ENCODE data around the gene SF1.

DNA sequence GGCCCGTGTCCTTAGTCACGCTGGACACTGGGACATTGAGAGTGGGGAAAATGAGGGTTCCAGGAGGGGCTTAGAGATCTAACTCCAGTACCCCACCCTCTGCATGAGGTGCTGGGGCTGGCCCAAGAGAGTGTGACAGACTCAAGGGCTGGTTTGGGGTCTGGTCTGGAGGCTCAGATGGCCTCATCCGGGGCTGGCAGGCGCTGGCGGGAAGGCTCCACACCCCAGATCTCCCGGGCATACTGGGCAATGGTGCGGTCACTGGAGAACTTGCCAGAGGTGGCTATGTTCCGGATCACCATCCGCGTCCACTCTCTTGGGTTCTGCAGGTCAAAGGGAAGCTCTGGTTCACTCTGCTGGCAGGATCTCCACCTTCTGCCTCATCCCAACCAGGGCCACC is 31.9 kb downstream of the SF1 start:
- TF ChIP-seq TBP (optimal IDR thresholded peaks at IDR 0.05; ENCODE audit: low read depth, low read length) (no peak), MXI1 (IDR thresholded peaks at IDR 0.05; ENCODE audit: low read depth, low read length) (no peak), SPI1 (IDR thresholded peaks at IDR 0.05; ENCODE audit: borderline replicate concordance, low read depth, low read length) (no peak)
- TF ChIP-seq, protein P1, sequence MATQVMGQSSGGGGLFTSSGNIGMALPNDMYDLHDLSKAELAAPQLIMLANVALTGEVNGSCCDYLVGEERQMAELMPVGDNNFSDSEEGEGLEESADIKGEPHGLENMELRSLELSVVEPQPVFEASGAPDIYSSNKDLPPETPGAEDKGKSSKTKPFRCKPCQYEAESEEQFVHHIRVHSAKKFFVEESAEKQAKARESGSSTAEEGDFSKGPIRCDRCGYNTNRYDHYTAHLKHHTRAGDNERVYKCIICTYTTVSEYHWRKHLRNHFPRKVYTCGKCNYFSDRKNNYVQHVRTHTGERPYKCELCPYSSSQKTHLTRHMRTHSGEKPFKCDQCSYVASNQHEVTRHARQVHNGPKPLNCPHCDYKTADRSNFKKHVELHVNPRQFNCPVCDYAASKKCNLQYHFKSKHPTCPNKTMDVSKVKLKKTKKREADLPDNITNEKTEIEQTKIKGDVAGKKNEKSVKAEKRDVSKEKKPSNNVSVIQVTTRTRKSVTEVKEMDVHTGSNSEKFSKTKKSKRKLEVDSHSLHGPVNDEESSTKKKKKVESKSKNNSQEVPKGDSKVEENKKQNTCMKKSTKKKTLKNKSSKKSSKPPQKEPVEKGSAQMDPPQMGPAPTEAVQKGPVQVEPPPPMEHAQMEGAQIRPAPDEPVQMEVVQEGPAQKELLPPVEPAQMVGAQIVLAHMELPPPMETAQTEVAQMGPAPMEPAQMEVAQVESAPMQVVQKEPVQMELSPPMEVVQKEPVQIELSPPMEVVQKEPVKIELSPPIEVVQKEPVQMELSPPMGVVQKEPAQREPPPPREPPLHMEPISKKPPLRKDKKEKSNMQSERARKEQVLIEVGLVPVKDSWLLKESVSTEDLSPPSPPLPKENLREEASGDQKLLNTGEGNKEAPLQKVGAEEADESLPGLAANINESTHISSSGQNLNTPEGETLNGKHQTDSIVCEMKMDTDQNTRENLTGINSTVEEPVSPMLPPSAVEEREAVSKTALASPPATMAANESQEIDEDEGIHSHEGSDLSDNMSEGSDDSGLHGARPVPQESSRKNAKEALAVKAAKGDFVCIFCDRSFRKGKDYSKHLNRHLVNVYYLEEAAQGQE (IDR thresholded peaks at IDR 0.05; ENCODE audit: borderline replicate concordance): no peak
- TF ChIP-seq, protein P1 (CRISPR knock-in tag; IDR thresholded peaks at IDR 0.05; ENCODE audit: low read depth): no peak
- TF ChIP-seq, protein P2, sequence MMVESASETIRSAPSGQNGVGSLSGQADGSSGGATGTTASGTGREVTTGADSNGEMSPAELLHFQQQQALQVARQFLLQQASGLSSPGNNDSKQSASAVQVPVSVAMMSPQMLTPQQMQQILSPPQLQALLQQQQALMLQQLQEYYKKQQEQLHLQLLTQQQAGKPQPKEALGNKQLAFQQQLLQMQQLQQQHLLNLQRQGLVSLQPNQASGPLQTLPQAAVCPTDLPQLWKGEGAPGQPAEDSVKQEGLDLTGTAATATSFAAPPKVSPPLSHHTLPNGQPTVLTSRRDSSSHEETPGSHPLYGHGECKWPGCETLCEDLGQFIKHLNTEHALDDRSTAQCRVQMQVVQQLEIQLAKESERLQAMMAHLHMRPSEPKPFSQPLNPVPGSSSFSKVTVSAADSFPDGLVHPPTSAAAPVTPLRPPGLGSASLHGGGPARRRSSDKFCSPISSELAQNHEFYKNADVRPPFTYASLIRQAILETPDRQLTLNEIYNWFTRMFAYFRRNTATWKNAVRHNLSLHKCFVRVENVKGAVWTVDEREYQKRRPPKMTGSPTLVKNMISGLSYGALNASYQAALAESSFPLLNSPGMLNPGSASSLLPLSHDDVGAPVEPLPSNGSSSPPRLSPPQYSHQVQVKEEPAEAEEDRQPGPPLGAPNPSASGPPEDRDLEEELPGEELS (CRISPR knock-in tag; IDR thresholded peaks at IDR 0.05; ENCODE audit: borderline replicate concordance): no peak
- TF ChIP-seq, protein P3, sequence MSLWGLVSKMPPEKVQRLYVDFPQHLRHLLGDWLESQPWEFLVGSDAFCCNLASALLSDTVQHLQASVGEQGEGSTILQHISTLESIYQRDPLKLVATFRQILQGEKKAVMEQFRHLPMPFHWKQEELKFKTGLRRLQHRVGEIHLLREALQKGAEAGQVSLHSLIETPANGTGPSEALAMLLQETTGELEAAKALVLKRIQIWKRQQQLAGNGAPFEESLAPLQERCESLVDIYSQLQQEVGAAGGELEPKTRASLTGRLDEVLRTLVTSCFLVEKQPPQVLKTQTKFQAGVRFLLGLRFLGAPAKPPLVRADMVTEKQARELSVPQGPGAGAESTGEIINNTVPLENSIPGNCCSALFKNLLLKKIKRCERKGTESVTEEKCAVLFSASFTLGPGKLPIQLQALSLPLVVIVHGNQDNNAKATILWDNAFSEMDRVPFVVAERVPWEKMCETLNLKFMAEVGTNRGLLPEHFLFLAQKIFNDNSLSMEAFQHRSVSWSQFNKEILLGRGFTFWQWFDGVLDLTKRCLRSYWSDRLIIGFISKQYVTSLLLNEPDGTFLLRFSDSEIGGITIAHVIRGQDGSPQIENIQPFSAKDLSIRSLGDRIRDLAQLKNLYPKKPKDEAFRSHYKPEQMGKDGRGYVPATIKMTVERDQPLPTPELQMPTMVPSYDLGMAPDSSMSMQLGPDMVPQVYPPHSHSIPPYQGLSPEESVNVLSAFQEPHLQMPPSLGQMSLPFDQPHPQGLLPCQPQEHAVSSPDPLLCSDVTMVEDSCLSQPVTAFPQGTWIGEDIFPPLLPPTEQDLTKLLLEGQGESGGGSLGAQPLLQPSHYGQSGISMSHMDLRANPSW (CRISPR knock-in tag; IDR thresholded peaks at IDR 0.05): no peak
- TF ChIP-seq, protein P4, sequence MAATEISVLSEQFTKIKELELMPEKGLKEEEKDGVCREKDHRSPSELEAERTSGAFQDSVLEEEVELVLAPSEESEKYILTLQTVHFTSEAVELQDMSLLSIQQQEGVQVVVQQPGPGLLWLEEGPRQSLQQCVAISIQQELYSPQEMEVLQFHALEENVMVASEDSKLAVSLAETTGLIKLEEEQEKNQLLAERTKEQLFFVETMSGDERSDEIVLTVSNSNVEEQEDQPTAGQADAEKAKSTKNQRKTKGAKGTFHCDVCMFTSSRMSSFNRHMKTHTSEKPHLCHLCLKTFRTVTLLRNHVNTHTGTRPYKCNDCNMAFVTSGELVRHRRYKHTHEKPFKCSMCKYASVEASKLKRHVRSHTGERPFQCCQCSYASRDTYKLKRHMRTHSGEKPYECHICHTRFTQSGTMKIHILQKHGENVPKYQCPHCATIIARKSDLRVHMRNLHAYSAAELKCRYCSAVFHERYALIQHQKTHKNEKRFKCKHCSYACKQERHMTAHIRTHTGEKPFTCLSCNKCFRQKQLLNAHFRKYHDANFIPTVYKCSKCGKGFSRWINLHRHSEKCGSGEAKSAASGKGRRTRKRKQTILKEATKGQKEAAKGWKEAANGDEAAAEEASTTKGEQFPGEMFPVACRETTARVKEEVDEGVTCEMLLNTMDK (IDR thresholded peaks at IDR 0.05; ENCODE audit: borderline replicate concordance, insufficient read depth, low read depth, low read length, poor library complexity, severe bottlenecking): no peak

All from K562 (cell line).